K562 (cell line): Measurements from ENCODE around the gene EIF5. TPM values are rescaled to one million over a fixed set of nuclear protein-coding genes. Genes with fewer than 3 reads are reported as not detected.
A peak's percentile ranks its signal among the peaks of the same experiment; 100 is the strongest.

Experiments
- ASH1L ChIP-seq: fragments of 450-650 bp; IDR thresholded peaks from 2 replicates; pipeline ENCODE4 v1.6.1; 2018; ENCODE audit warnings: borderline replicate concordance, mild to moderate bottlenecking, low read depth; ENCODE audit not compliant: partially characterized antibody
- CREB1 ChIP-seq, 2 experiments: sonication (generic) in 1 of 2; formaldehyde crosslinking in 1 of 2; IDR thresholded peaks; 2 replicates each; pipeline versions ENCODE4 v1.6.1 to v1.8.0; 2012 to 2022; ENCODE audit warnings: inconsistent platforms in 1 of 2, mild to moderate bottlenecking in 1 of 2, missing genetic modification reagents in 1 of 2, moderate library complexity in 1 of 2
- CTCF ChIP-seq, 3 experiments: IDR thresholded peaks in 2 of 3; conservative IDR thresholded peaks in 1 of 3; 2 replicates each; pipeline ENCODE4 v1.5.1; 2011 to 2012; ENCODE audit warnings: low read length in 3 of 3, mild to moderate bottlenecking in 3 of 3, control low read depth in 2 of 3, improper control_type of control experiment in 1 of 3, inconsistent platforms in 1 of 3, low read depth in 1 of 3, mixed read lengths in 1 of 3, moderate library complexity in 1 of 3; ENCODE audit not compliant: insufficient read depth in 2 of 3
- CXXC5 ChIP-seq: fragments of 250-450 bp; sonication (Bioruptor Pico); IDR thresholded peaks from 2 replicates; pipeline ENCODE4 v1.8.0; 2022; ENCODE audit warnings: inconsistent platforms, mild to moderate bottlenecking, moderate library complexity
- ELF2 ChIP-seq: fragments of 250-450 bp; sonication (Bioruptor Pico); IDR thresholded peaks from 2 replicates; pipeline ENCODE4 v1.5.0; 2021; ENCODE audit warnings: mild to moderate bottlenecking
- ELF4 ChIP-seq: fragments of 450-650 bp; formaldehyde crosslinking; IDR thresholded peaks from 2 replicates; pipeline ENCODE4 v1.4.0; 2022; ENCODE audit warnings: missing genetic modification characterization
- FOXJ2 ChIP-seq: fragments of 200-800 bp; sonication (Bioruptor generic); IDR thresholded peaks from 2 replicates; pipeline ENCODE4 v1.6.1; 2016; ENCODE audit warnings: missing genetic modification characterization, missing compliant biosample characterization
- GABPB1 ChIP-seq: sonication (generic); formaldehyde crosslinking; IDR thresholded peaks from 2 replicates; pipeline ENCODE4 v1.8.0; 2022; ENCODE audit warnings: mild to moderate bottlenecking, missing genetic modification reagents
- KDM5B ChIP-seq: fragments of 200-600 bp; sonication (generic); IDR thresholded peaks from 2 replicates; pipeline ENCODE4 v1.6.1; 2012; ENCODE audit warnings: low read depth, mild to moderate bottlenecking, moderate library complexity, low read length, control low read depth, inconsistent platforms; ENCODE audit not compliant: insufficient replicate concordance
- MBD2 ChIP-seq: sonication (generic); IDR thresholded peaks from 2 replicates; pipeline ENCODE4 v1.6.1; 2016; ENCODE audit warnings: low read depth, borderline replicate concordance
- MTA1 ChIP-seq: fragments of 450-650 bp; IDR thresholded peaks from 2 replicates; pipeline ENCODE4 v1.6.1; 2017; ENCODE audit warnings: borderline replicate concordance
- NR1H2 ChIP-seq: sonication (generic); formaldehyde crosslinking; IDR thresholded peaks from 2 replicates; pipeline ENCODE4 v1.4.0; 2020; ENCODE audit warnings: mild to moderate bottlenecking, missing genetic modification reagents
- SAP30 ChIP-seq: fragments of 200-600 bp; sonication (generic); IDR thresholded peaks from 2 replicates; pipeline ENCODE4 v1.6.1; 2012; ENCODE audit warnings: borderline replicate concordance, low read depth, mild to moderate bottlenecking, moderate library complexity, low read length, control low read depth, inconsistent platforms; ENCODE audit not compliant: insufficient read depth, poor library complexity, severe bottlenecking
- YY1 ChIP-seq, 3 experiments: IDR thresholded peaks; 2 replicates each; pipeline ENCODE4 v1.6.1; 2011; ENCODE audit warnings: low read length in 2 of 3, mild to moderate bottlenecking in 2 of 3, moderate library complexity in 2 of 3, borderline replicate concordance in 1 of 3, control low read depth in 1 of 3, low read depth in 1 of 3; ENCODE audit not compliant: insufficient read depth in 3 of 3, insufficient replicate concordance in 2 of 3, control insufficient read depth in 1 of 3, insufficient read length in 1 of 3; ENCODE audit errors: extremely low read depth in 1 of 3
- ZFP36 ChIP-seq: fragments of 150-350 bp; IDR thresholded peaks from 2 replicates; pipeline ENCODE4 v1.6.1; 2018; ENCODE audit warnings: low read length, low read depth; ENCODE audit not compliant: partially characterized antibody
- ZNF124 ChIP-seq: sonication (generic); formaldehyde crosslinking; IDR thresholded peaks from 2 replicates; pipeline ENCODE4 v1.8.1; 2022; ENCODE audit warnings: missing genetic modification reagents
- ZNF133 ChIP-seq: fragments of 250-450 bp; sonication (Bioruptor Pico); IDR thresholded peaks from 2 replicates; pipeline ENCODE4 v1.4.0; 2020; ENCODE audit warnings: mild to moderate bottlenecking
- ZNF592 ChIP-seq: fragments of 450-650 bp; IDR thresholded peaks from 2 replicates; pipeline ENCODE4 v1.6.1; 2017; ENCODE audit warnings: antibody characterized with exemption, mild to moderate bottlenecking
- ZNF785 ChIP-seq: fragments of 250-450 bp; sonication (Bioruptor Pico); IDR thresholded peaks from 2 replicates; pipeline ENCODE4 v1.4.0; 2020; ENCODE audit warnings: mild to moderate bottlenecking
- ZSCAN29 ChIP-seq: fragments of 450-650 bp; IDR thresholded peaks from 2 replicates; pipeline ENCODE4 v1.6.1; 2017
- polyA plus RNA-seq, 8 experiments: library from polyadenylated mRNA; depleted of rRNA in 4 of 8; stranded (reverse) in 5 of 8; unstranded in 3 of 8; fragments of >200 nt; fragmentation: Nextera tagmentation in 2 of 8; fragmentation: Illumina TruSeq in 1 of 8; extraction: Ambion mirVana in 2 of 8; extraction: Trizol in 1 of 8; gene quantifications; 2 replicates each; pipeline versions ENCODE4 v1.2.1 to v1.2.3, GENCODE V29; 2011 to 2014; ENCODE audit warnings: inconsistent platforms in 1 of 8, missing spikeins in 1 of 8
- total RNA-seq, 7 experiments: library from RNA; depleted of rRNA in 6 of 7; stranded (reverse); fragments of >200 nt in 6 of 7; fragmentation: Illumina TruSeq in 2 of 7; extraction: Trizol in 2 of 7; gene quantifications; 2 replicates each; pipeline versions ENCODE4 v1.2.1 to v1.2.3, GENCODE V29; 2011 to 2021; ENCODE audit warnings: low replicate concordance in 1 of 7

Gene EIF5
- total and polyA plus RNA-seq, 9 of the 15 experiments (the other 6 are each of a cell fraction or from before 2014, with no cell fraction given): 92.7 to 442 (median 190) TPM

DNA sequence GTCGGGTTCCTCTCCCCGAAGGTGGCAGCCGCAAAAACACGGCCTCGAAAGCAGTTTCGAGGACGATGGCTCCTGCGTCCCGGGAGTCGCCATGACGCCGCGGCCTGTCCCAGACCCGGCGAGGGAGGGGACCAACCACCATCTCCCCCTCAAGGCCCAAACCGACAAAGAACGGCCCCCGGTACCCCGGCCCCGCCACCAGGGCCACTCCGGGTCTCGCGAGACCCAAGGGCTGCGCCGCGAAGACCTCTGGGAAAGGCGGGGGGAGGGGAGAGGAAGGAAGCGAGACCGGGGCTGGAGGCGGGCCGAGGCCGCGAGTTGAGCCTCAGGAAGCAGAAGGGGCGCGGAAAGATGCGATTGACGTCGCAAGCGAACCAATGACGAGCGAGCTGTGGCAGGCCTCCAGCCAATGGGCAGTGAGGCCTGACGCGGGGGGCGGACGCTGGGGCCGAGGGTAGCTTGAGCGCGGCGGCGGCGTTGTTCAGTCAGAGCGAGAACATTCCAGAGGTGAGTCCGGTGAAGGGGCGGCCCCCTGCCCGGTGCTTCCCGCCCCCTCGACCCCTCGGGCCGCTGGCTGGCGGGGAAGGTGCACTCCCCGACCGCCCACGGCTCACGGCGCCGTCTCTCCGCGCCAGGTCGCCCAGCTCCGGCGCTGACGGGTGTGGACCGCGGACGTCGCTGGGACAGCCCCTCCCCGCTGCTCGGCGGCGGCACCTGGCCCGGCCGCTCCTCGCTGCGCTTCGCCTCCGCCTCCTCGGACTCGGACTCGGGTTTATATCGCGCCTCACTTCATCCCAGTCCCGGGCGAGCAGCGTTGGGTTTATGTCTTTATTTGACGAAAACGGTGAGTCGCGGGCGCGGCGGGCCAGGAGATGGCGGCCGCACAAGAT lies at the start of gene EIF5 (continued):
- TF ChIP-seq CXXC5 (CRISPR knock-in tag) (peak; percentile 93), MBD2 (peak; percentile 95), GABPB1 (CRISPR knock-in tag) (peak; percentile 63), ZFP36 (no peak), NR1H2 (CRISPR knock-in tag) (no peak), KDM5B (peak; percentile 71), CTCF (IDR thresholded peaks at IDR 0.05 in 2 of 3, conservative IDR thresholded peaks at IDR 0.05 in 1 of 3; ENCODE audit: insufficient read depth in 2 of 3, low read depth in 1 of 3, low read length in 3 of 3) (peak in 2 of 3 experiments; percentile 1 to 20; a peak in 1 of 6 replicates), ZNF592 (peak; percentile 22; the same call in 1 of the 2 replicates), ZNF133 (CRISPR knock-in tag) (no peak), ASH1L (peak; percentile 93), SAP30 (no peak), CREB1 (IDR thresholded peaks at IDR 0.05) (peak; percentile 73), CREB1 (CRISPR knock-in tag; IDR thresholded peaks at IDR 0.05) (peak; percentile 72; the same call in 1 of the 2 replicates), ZNF785 (CRISPR knock-in tag) (no peak), MTA1 (no peak), ZNF124 (CRISPR knock-in tag) (no peak), YY1 (IDR thresholded peaks at IDR 0.05; ENCODE audit: borderline replicate concordance in 1 of 3, control insufficient read depth in 1 of 3, extremely low read depth in 1 of 3, insufficient read depth in 3 of 3, insufficient read length in 1 of 3, insufficient replicate concordance in 2 of 3, low read depth in 1 of 3, low read length in 2 of 3) (peak; percentile 74 to 93 (median 90)), ELF4 (no peak), ZSCAN29 (no peak), FOXJ2 (tag) (peak; percentile 60; the same call in 1 of the 2 replicates), ELF2 (CRISPR knock-in tag) (peak; percentile 33; the same call in 1 of the 2 replicates)
